Endothelial cell of umbilical vein (primary cell): ENCODE data around the gene EHD3.

Experiments used
- EZH2 ChIP-seq: IDR thresholded peaks from 2 replicates; pipeline ENCODE4 v1.6.1; 2012; ENCODE audit warnings: borderline replicate concordance, low read depth, mild to moderate bottlenecking, moderate library complexity, low read length, inconsistent platforms; ENCODE audit not compliant: severe bottlenecking
- FOS ChIP-seq: IDR thresholded peaks from 2 replicates; pipeline ENCODE4 v1.6.1; 2011; ENCODE audit warnings: mild to moderate bottlenecking, low read length, moderate library complexity, borderline replicate concordance; ENCODE audit not compliant: insufficient read depth
- POLR2A ChIP-seq: IDR thresholded peaks from 2 replicates; pipeline ENCODE4 v1.6.1; 2012; ENCODE audit warnings: low read depth, mild to moderate bottlenecking, control low read depth, low read length
- POLR2AphosphoS5 ChIP-seq: IDR thresholded peaks from 2 replicates; pipeline ENCODE4 v1.6.1; 2012; ENCODE audit warnings: low read depth, mild to moderate bottlenecking, control low read depth, low read length, moderate library complexity; ENCODE audit not compliant: insufficient read depth
- TF ChIP-seq, protein P1 (sequence below), 2 donors: IDR thresholded peaks; 1 replicate in 1 of 2; 2 replicates in 1 of 2; pipeline ENCODE4 v1.5.1; 2011; ENCODE audit warnings: low read length in 2 of 2, mild to moderate bottlenecking in 2 of 2, moderate library complexity in 2 of 2, control low read depth in 1 of 2, inconsistent platforms in 1 of 2, low read depth in 1 of 2; ENCODE audit not compliant: insufficient read depth in 1 of 2; ENCODE audit errors: extremely low read depth in 1 of 2
- TF ChIP-seq, protein P2 (sequence below): IDR thresholded peaks from 2 replicates; pipeline ENCODE4 v1.6.1; 2011; ENCODE audit not compliant: insufficient read depth, insufficient read length

- TF ChIP-seq EZH2 = no peak
- TF ChIP-seq, protein P1, sequence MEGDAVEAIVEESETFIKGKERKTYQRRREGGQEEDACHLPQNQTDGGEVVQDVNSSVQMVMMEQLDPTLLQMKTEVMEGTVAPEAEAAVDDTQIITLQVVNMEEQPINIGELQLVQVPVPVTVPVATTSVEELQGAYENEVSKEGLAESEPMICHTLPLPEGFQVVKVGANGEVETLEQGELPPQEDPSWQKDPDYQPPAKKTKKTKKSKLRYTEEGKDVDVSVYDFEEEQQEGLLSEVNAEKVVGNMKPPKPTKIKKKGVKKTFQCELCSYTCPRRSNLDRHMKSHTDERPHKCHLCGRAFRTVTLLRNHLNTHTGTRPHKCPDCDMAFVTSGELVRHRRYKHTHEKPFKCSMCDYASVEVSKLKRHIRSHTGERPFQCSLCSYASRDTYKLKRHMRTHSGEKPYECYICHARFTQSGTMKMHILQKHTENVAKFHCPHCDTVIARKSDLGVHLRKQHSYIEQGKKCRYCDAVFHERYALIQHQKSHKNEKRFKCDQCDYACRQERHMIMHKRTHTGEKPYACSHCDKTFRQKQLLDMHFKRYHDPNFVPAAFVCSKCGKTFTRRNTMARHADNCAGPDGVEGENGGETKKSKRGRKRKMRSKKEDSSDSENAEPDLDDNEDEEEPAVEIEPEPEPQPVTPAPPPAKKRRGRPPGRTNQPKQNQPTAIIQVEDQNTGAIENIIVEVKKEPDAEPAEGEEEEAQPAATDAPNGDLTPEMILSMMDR (IDR thresholded peaks at IDR 0.05; ENCODE audit: extremely low read depth in 1 of 2, insufficient read depth in 1 of 2, low read depth in 1 of 2, low read length in 2 of 2) = no peak
- no peak for TF ChIP-seq POLR2A
- no peak for TF ChIP-seq POLR2AphosphoS5
- TF ChIP-seq, protein P2, sequence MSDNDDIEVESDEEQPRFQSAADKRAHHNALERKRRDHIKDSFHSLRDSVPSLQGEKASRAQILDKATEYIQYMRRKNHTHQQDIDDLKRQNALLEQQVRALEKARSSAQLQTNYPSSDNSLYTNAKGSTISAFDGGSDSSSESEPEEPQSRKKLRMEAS = no peak
- TF ChIP-seq FOS = no peak
Measured at GRCh38 chr2:31207790-31208189, 26.2 kb upstream of the EHD3 start.
